GM18870 (cell line): ENCODE results near the gene NOC4L.

Source experiments
- ATAC-seq: cut with Tn5 transposase; IDR thresholded peaks from one replicate; pipeline ENCODE4 v1.9.1; 2021; ENCODE audit warnings: moderate library complexity; ENCODE audit not compliant: unreplicated experiment

The NOC4L gene

GRCh38 chr12:132155771-132156572, 11.7 kb downstream of the NOC4L start:
- ATAC-seq: no peak

GRCh38 chr12:132156573-132157325, 12.5 kb downstream of the NOC4L start:
- ATAC-seq: no peak

- ATAC-seq: no peak
These were observed 13.6 kb downstream of the NOC4L start for GRCh38 chr12:132157733-132158409.

DNA sequence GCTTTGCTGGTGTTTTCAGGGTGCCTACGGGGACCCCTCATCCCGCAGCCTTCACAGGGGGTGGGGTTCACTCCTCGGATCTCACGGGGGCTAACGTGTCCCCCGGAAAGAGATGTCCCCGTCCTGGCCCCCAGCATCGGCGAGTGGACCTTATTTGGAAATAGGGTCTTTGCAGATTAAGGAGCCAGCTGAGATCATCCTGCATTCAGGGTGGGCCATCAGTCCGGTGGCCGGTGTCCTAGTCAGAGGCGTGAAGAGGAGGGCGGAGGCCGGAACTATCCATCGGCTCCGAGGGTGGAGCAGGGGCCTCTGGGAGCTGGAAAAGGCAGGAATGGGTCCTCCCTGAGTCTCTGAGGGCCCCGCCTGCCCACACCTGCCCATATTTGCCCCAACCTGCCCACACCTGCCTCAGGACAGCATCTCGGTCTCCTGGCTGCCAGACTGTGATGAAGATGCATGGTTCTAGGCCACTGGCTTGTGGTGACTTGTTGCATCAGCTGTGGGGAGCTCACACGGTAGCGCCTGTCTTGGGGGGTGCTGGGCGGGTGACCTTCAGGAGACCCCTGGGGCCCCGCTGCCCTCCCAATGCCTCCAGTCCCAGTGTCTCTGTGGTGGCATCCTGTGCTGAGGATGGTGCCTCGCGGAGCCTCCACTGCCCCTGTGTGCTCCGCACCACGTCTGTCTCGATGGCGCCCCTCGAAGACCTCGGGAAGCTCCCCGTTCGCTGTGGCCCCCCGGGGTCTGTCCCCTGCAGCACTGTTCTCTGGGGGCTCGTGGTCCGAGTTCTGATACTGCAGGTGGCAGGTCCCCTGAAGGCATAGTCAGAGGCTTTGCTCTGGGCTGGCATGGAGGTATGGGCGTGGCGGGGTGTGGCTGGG, 14.7 kb downstream of the NOC4L start:
- ATAC-seq: no peak

DNA sequence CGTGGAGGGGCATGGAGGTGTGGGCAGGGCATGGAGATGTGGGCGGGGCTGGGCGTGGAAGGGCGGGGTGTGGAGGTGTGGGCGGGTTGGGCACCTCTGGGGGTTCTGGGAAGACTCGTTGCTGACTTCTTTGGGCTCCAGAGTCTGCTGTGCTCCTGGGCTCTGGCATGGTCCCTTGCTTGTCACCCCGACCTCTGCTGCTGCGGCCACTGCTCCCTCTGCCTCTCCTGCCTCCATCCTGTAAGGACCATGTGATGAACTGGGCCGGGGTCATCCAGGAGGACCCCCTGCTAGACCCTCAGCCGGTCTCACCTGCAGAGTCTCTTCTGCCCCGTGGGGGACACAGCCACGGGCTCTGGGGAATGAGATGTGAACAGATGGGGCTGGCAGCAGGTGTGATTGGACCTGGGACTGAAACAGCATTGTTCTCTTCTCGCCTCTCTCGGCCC, 15.3 kb downstream of the NOC4L start:
- no peak for ATAC-seq

DNA sequence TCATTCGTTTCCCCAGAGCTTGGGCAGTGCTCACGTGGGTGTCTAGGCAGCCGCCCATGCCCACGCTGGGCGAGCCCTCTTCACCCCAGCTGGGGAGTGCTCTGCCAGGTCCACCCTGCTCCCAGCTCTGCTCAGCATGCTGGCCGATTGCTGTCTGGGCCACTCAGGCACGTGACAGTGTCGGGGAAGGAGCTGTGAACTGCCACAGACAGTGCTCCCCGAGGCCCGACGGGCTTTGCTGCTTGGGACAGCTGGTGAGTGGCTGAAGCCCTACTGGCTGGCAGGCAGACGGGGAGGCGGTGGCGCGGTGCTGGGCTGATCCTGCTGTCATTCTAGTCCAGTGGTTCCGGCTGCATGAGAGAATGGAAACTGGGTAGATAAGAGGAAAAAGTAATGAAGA, 15.8 kb downstream of the NOC4L start:
- no peak for ATAC-seq

- no peak for ATAC-seq
These were observed 16.4 kb downstream of the NOC4L start for GRCh38 chr12:132160601-132161035.

DNA sequence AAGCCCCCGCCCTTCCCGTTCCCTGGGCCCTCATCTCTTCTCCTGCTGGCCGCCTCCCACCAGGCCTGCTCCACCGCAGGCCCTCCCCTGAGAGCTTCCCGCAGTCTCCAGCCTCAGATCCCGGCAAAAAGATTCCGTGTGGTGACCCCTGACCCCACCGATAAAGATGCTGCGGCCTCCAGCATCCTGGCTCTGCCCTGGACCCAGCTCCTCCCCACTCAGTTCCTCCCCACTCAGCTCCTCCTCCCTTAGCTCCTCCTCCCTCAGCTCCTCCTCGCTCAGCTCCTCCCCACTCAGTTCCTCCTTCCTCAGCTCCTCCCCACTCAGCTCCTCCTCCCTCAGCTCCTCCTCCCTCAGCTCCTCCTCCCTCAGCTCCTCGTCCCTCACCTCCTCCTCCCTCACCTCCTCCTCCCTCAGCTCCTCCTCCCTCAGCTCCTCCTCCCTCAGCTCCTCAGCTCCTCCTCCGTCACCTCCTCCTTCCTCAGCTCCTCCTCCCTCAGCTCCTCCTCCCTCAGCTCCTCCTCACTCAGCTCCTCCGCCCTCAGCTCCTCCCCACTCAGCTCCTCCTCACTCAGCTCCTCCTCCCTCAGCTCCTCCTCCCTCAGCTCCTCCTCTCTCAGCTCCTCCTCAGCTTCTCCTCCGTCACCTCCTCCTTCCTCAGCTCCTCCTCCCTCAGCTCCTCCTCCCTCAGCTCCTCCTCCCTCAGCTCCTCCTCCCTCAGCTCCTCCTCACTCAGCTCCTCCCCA, 17.0 kb downstream of the NOC4L start:
- no peak for ATAC-seq

DNA sequence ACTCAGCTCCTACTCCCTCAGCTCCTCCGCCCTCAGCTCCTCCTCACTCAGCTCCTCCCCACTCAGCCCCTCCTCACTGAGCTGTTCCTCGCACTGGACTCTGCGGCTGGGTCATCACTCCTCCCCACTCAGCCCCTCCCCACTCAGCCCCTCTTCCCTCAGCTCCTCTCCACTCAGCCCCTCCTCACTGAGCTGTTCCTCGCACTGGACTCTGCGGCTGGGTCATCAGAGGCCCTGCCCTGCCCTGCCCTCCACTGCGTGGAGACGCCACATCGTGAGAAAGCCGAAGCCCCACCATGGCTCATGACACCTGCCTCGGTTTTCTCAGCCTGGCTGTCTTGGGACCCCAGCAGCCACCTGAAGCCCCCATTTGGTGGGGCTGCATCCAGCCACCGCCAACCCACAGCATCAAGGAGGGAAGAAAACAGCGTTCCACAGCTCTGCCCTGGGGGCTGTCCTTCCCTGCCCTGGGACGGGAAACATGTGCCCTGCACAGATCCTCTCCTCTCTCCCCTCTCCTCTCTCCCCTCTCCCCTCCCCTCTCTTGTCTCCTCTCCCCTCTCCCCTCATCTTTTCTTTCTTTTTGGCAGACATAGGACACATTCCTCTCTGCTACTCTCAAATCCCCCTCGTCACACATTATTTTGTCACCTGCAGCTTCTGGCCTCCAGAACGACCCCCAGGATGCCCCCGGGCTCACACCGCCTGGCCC, 17.7 kb downstream of the NOC4L start:
- no peak for ATAC-seq

DNA sequence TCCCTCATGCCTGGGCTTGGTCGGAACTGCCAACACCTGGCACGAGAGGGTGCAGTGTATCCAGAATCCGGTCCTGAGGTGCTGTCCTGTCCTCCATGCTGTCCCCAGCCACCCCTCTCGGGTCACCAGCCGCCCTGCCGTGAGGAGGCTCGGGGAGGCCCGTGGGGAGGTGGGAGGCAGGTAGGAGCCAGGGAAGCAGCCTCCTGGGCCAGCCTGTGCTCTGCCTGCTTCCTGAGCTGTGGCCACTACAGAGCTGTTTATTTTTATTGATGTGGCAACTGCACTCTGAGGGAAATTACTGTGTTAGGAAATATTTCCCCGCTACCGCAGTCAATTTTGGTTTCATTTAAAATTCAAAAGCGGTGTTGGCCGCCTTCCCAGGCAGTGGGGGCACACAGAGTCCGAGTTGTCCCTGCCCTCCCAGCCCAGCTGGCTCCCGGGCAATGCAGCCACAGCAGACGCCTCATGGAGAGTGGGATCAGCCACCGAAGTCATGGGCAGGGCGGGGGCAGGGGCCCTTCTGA, 18.3 kb downstream of the NOC4L start:
- ATAC-seq: no peak

- no peak for ATAC-seq
These were observed 19.0 kb downstream of the NOC4L start for GRCh38 chr12:132163041-132163910.

GRCh38 chr12:132163911-132164288, 19.6 kb downstream of the NOC4L start:
- no peak for ATAC-seq

GRCh38 chr12:132164426-132164825, 20.2 kb downstream of the NOC4L start:
- ATAC-seq: no peak

GRCh38 chr12:132165584-132165983, 21.3 kb downstream of the NOC4L start:
- no peak for ATAC-seq

- ATAC-seq: no peak
These were observed 21.8 kb downstream of the NOC4L start for GRCh38 chr12:132166093-132166492.

GRCh38 chr12:132166801-132167591, 22.7 kb downstream of the NOC4L start:
- ATAC-seq: no peak

DNA sequence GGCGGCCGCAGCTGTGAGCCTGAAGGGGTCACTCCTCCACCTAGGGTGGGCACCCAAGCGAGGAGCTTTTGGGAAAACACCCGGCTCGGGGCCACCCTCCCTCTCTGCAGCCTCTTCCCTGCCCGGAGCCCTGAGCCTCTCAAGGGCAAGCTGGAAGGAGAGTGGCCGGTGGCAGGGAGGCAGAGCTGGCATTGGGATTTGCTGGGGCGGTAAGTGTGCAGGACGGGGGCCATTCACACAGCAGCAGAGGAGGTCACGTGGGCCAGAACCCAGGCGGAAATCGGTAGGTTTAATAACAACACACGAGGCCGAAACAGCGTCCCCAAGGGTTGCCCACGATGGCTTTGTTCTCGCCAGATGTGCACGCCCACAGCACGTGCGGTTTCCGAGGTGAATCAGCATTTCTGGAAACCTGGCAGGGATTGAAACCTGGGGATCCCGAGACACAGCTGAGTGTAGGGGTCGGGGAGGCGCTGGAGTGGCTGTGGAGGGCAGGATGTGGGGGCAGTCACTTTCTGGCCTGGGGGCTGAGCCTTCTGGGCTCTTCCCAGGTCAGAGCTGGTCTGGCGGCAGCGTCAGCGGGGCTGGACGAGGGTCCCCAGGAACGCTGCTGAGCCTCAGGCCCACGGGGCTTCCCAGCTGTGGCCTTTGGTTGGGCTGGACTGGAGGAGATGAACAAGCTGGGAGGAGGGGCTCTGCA, 23.5 kb downstream of the NOC4L start:
- ATAC-seq: no peak
